HuH-7 (cell line): ENCODE data around the gene ARF3.
A peak's percentile ranks its signal among the peaks of the same experiment; 100 is the strongest.

Source experiments
- DNase-seq: peaks from one replicate; pipeline ENCODE4 v3.0.0; 2011; ENCODE audit warnings: low spot score

ARF3 gene

DNA sequence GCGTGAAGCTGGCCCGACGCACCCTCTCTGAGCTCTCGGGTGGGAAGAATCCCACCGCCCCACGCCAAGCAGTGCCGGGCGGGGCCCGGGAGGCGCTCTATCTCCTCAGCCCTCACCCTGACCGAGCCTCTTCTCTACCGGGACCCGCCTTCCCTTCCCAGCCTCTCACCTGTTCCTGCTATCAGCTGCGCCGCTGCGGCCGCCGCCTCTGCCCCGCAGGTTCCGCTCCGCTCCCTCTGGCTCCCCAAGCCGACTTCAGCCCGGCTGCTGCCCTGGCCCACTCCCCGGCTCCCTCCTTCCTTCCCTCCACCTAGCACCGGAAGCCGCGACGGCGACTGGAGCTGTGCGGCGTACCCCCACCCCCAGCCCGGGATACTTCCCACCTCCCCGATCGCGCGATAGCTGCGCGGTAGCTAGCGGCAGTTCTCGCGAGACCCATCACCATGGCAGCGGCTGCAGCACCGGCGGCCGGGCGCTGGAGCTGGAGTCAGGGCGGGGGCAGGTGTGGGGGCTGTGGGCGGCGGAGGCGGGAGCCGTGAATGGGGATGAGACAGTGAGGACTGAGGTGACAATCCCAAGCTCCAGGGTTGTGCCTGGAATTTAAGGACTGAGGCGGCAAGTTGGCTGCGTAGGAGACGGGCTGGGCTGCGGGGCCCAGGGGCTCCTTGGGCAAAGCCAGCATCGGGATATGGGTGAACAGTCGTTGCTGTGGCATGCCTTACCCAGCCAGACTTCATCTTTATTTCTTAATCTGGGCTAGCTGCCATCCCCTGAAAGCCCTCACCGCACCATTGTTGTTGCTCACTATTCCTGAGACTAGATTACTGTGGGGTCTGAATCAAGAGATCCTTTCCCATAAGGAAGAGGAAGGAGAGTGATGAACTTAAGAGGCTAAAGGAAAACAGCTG, at the start of gene ARF3:
Gene ARF3 (minus strand): TSS at position 347 of the 908 bp plus-strand sequence. CDS start 16,392 bp downstream, outside the sequence.
- peak; percentile 98 for DNase-seq

DNA sequence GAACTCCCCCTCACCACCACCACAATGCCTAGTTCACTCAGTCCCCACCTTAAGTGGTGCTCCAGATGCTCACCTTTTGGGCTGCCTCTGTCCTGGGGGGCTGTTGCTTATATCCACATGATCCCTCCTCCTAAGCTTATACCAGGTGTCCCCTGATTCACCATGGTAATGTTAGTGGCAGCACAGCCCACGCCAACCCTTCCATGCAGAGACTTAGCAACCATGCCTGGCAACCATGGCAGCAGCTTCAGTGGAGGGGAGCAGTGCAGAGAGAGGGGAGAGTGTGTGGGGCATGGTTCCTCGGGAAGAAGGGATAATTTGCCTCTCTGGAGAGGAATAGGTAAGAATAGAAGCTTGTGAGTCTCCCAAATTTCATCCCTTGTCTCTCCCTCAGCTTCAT, 43.1 kb upstream of the ARF3 start:
- no peak for DNase-seq

DNA sequence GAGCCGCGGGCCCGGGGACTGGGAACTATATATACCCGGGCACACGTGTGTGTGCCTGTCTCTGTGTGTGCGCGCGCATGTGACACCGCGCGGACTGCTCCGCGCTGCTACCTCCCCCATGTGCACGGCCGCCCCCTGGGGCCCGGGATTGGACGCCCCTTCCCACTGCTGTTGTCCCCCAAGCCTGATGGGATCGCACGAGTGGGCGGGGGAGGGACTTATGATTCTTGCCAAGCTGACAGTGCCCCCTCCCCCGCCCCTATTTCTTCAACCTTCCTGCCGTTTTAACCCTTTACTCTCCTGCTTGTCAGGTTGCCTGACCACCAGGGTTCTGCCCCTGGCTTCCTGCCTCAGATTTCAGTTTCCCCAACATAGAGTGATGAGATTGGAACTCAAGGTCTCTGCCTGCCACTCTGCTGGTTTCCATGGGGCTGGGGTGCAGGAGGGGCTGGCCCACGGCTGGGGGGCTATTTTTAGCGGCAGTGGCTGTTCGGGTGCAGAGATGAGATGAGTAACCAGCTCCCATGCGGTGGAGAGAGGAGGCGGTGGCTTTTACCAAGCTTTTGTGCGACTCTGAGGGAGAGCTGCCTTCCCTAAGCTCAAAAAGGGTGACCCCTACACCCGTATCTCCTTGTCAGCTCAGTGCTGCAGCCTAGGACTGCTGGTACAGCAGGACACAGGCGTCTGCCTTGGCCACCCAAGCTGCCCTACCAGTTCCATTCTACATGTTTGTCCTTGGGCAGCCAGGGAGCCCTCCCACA, 42.3 kb upstream of the ARF3 start, which contains the start of gene DDN:
Gene DDN (minus strand): TSS at position 5 of the 761 bp plus-strand sequence. CDS start 88 bp downstream, outside the sequence.
- peak; percentile 73 for DNase-seq

DNA sequence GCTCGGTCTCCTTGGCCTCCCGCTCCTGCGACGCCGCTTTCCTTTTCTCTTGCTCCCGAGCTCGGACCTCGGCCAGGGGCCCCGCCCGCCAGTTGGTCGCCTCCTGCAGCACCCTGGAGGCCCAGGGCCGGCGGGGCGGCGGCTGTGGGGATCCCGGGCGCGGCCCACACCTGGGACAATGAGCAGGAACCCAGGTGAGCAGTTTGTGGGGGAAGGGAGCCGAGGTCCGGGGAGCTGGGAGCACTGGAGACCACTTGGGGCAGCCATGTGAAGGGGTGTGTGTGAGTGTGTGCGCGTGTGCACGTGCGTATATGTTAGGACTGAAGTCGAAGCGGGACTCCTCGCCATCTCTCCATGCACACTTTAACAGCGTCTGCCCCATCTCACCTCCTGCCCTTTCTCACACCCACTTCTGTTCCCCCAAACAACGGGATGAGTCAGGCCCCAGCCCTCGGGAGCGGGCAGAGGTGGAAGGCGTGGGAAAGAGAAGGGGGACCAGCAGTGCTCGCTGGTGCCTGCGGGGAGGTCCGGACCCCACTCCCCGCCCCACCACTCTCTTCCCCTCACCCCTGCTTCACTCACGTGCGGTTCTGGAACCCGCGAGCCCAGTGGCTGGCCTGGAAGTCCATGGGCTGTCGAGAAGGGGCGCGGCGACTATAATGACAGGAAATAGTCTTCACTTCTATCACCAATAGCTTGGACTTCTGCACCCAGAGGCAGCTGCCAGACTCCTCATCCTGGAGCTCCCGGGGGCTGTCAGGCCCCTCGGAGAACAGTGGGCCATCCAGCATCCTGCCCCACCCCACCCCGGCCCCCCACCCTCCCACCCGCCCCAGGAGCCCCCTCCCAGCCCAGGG, 41.4 kb upstream of the ARF3 start:
- no peak for DNase-seq

DNA sequence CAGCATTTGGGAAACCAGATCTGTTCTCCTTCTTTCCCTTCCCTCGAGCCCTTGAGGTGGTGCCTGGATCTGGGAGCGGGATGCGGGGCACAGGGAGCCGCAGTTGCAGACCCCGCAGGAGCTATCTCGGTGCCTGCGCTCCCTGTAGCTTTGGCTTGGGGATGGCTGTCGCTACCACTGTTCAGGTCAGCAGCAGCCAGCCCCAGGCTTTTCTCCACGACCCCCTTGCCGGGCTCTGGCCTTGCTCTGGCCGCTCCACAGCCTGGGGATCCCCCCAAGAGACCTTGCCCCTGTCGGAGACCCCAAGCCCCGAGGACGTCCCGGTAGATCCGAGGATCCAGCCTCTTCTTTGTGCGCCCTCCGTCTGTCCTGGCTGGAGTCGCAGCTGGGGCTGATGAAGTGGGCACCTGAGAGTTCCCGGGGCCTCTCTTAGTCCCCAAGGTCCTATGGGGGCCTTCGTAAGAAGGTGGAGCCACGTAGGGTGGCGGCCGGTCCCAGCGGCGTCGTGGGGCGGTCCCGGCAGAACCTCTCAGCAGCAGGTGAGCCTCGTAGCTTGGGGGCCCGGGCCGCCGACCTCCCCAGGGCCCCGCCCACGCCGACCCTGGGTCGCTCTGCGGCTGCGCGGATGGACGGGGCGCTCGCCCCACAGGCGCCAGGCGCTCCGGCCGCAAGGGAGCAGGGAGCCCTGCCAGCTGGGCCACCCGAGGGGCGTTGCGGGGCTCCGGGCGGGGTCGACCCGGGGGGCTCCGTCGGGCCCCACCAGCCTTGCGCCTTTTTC, 40.6 kb upstream of the ARF3 start:
- peak; percentile 98 for DNase-seq

DNA sequence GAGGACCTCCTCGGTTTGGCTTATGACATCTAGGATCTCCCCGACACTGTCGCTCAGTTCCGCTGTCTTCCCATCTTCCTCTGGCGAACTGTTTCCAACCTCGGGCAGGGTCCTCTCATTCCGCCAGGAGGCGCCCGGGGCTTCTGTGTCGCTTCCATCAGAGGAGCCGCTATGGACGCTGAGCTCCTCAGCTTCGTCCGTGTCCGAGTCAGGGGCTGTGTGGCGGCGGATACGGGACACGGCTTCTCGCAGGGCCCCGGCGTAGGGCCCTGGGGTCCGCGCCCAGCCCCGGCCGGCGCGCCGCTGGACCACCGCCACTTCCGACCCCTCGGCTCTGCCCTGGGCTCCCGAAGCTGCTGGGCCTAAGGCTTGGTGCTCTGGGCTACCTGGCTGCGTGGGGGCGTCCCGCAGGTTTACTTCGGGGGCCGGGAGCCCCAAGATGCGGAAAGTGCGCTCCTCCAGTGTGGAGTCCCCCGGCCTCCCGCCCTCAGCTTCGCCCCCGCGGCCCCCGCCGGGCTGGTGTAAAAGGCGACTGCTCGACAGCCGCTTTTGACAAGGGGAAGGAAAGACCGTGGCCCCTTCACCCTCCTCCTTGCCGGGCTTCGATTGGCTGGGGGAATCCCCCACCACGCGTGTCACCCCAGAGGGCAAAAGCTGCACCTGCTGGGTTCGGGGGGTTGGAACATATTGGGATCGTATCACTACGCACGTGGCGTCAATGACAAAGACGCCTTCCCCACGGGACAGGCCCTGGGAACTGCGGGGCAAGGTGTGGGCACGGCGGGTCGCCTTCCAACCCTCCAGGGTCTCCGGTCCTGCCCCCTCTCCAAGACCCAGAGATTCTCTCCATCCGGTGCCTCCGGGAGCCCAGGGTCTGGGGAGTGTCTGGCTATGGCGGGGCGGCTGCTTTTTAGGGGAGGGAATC, 39.8 kb upstream of the ARF3 start:
- DNase-seq = peak; percentile 93

DNA sequence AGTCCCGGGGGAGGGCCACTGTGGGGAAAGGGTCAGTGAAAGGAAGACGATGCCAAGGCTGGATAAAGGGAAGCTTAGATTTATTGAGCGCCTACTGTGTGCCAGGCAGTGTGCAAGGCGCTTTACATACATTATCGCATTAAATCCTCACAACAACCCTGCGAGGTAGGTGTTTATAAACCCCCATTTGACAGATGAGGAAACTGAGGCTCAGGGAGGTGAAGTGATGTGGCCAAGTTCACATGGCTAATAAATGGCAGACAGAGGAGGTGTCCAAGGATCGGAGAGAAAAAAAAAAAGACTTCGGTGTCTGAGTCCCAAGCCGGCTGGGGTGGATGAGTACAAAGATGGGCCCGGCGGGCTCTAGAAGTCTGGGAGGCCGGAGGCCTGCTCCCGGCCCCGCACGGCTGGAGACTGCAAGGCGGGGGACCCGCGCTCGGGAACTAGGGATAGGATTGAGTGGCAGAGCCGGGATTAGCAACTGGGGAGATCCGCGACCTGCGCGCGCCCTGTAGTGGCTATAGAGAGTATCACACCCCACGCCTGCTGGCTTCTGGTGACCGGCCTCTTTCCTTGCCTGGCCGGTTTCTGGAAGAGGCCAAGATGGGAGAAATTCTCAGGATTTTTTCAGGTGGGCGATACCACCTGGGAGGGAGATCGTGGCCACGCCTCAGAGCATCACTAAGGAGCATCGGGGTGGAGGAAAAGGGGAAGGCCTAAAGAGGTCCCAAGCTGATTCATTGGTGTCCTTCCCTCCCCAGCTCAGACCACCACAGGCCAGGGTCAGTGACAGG, 38.0 kb upstream of the ARF3 start:
- DNase-seq = peak; percentile 99

DNA sequence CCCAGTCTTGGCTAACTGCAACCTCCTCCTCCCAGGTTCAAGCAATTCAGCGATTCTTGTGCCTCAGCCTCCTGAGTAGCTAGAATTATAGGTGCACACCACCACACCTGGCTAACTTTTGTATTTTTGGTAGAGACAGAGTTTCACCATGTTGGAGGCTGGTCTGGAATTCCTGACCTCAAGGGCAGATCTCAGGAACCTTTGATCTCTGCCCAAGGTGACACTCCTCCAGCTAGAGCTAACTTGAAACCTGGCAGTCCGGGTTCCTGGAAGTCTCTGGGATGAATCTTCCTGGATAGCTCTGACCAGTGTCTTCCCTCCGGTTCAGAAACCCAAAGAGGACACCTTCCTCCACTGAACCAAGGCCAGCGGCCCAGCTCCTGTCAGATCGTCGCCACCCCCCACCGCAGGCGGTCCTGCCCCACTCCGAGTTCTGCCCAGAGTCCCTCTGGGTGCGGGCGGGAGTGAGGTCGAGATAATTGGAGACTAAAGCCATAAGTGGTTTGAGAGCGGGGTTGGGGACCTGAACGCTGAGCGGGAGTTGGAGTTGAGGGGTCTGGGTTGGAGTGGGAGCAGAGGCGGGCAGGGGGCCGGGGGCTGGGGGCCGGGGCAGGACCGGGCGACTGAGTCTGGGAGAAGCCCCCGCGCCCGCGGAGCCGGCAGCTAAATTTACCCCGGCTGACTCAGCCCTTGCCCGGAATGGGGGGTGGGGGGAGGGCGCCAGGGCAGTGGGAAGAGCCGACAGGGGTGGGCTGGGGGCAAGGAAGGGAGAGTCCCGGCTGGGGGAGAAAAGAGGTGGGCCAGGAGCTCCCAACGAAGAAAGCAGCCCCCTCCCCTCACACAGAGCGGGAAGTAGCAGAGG, 37.2 kb upstream of the ARF3 start:
- no peak for DNase-seq

DNA sequence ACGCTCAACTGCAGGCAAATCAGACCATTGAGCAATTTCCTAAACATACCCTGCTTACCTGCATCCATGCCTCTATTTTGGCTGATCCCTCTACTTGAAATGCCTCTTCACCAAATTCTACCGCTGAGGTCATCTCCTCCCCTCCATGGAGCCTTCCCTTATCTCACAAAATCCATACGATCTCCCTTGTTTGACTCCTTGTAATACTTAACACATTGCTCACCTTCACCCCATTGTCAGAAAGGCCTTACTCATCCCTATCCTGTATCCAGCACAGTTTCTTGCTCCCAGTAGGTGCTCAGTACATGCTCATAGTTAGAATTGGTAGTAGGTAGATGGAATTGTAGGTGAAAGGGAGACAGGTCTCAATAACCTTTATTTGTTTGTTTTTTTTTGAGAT, 36.5 kb upstream of the ARF3 start:
- DNase-seq = no peak

DNA sequence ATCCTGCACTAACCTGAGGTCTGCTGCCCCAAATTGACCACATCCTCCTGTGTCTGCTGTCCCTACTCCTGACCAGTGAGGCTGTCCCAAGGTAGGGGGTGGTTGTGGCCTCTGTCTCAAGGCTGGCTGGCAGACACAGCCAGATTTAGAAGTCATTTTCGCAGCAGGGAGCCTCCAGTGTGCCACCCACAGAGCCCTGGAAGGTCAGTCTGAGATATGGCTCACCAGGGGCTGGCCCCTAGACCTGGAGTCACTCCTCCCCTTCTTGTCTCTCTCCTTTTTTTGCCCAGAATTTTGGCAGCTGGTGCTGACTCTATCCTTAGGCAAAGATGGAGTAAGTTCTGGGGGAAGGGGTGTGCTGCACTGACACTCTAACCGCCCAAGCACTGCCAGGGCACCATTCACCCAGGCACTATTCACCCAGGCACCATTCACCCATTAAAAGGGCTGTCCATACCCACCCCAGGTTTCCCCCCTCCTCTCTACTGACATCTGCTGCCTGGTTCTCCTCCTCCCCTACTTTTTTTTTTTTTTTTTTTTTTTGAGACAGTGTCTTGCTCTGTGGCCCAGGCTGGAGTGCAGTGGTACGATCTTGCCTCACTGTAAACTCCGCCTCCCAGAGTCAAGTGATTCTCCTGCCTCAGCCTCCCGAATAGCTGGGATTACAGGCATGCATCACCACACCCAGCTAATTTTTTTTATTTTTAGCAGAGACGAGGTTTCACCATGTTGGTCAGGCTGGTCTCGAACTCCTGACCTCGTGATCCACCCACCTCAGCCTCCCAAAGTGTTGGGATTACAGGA, 34.2 kb upstream of the ARF3 start:
- DNase-seq = no peak

DNA sequence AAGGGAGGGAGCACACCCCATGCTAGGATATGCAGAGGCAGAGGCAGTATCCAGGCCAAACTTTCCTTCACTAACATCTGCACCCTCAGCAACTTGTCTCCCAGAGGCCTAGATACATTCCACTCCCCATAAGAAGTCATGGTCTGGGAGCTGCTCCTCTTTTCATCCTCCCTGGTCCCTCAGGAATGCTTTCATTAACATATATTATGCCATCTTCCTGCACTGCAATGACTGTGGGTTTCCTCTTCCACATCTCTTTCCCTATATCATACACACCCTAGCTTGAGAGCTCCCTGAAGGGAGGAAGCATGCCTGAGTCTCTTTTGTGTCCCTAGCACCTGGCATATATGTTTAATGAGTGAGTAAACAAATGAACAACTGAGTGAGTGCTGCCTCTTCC, 33.3 kb upstream of the ARF3 start:
- no peak for DNase-seq

DNA sequence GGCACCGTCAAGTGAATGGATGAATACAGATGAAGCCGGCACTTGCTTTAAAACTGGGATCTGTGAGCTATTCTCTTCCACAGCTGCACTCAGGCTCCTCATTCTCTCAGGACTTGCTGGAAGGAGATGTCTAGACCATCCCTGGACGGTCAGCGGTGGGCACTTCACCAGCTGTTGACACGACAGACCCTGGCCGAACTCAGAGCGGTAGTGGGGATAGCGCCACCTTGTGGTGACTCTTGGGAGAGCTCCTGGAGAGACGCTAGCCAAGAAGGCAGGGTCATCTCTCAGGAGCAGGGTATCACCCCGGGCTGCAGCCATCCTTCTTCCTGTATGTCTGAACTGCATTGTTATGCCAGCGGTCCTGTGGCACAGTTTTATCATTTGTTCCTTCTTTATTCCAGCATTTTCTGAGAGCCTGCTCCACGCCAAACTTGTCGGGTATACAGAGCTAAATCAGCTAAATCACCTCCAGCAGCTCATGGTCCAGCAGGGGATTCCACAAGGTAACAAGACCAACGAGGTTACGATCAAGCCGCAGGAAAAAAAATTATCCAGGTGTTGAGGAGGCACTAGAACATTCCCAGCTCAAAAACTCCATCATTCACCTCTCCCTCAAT, 30.9 kb upstream of the ARF3 start:
- peak; percentile 94 for DNase-seq

DNA sequence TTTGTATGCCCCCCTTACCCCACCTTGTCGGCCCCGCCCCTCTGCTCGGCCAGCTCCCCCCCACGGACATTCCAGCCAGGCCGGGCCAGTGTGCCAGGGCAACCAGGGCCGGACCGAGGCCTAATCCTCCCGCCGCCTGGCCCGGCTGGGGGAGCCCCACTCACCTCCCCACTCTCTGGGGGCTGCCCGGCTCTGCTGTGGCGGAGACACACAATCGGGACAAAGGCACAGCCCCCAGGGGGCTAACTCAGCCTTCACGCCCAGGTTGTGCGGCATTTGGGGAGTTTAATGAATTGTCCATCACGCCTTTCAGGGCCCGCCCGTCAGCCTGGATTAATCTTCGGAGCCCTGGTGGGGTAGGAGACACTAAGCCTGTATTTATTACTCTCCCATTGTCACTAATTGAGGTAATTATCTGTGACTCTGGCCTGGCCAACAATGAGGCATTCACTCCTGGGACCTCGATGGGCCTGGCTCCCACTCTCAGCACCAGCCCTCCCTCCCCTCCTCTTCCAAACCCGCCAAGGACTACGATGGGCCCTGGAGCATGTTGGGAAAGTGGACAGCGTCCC, 29.5 kb upstream of the ARF3 start:
- no peak for DNase-seq

DNA sequence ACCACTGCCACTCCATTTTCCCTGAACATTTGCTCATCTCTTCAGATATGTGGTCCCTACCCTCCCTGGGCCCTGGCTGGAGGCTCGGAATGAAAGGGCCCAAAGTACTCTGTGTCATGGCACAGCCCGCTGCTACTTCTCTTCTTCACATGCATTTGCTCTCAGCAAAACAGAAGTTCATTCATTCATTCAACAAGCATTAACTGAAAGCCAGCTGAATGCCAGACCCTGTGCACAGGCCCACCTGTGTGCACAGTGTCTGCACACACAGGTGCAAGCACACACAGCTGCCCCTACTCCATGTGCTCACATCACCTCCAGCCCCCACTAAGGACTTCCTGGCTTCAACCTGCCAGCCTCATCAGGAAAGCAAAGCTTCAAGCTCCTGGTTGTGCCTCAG, 28.6 kb upstream of the ARF3 start:
- no peak for DNase-seq

DNA sequence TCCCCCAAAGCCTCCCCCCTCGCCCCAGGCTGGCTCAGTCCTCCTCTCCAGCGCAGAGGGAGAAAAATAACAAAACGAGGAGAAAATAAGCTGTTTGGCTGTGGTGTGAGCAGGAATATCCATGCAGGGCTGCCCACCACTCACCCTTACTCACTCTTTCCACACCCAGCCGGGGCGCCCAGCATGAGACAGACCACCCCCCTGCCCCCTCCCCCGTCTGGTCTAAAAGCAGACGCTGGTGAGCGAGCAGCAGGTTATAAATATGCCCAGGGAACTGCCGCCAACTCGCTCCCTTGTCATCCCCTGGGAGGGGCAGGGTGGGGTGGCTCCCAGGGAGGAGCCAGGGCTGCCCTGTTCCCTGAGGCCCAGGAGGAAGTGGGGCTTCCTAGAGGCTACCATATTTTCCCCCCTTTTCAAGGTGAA, 28.2 kb upstream of the ARF3 start:
- DNase-seq = no peak

DNA sequence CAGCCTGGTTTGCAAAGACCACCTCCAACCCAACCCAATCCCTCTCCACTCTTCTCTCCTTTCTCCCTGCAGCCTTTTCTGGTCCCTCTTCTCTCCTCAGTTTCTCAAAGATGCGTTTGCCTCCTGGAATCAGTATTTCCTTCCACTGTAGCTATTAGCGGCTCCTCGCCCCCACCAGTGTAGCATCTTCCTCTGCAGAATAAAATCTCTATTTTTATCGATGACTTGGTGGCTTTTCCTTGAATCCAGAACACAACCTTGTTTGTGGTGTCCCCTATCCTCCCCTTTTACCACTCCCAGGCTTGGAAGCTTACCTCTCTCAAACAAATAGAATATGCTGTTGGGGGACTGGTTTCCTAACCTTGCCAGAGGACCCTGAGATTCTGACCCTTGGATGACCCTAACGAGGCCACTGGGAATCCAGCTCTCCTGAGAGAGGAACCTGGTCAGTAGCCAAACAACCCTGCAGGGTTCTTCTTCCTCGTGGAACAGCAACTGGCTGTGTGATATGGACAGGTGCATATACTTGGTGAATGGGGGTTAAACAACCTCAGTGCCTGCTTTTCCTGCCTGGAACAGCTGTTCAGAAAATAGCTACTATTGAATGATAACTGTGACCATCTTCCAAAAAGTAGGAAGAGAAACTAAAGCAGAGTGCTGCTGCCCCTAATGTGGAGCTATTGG, 25.3 kb upstream of the ARF3 start:
- no peak for DNase-seq
